Measurements from ENCODE around the gene PPP4R1.
"Not testable (repeated sequence)": the region's sequence is repeated elsewhere in the genome, so short reads cannot be mapped to it uniquely, and the experiment has no call there.

Gene PPP4R1

GRCh38 chr18:9627642-9628041 lies 13.3 kb upstream of the PPP4R1 start:
- no peak for DNase-seq

GRCh38 chr18:9619990-9620389 lies 5.6 kb upstream of the PPP4R1 start:
- no peak for DNase-seq

GRCh38 chr18:9619545-9619944 lies 5.2 kb upstream of the PPP4R1 start:
- DNase-seq, result no peak

GRCh38 chr18:9619056-9619455 lies 4.7 kb upstream of the PPP4R1 start:
- no peak for DNase-seq

- DNase-seq, result no peak
These were observed 2.7 kb upstream of the PPP4R1 start for GRCh38 chr18:9617006-9617542.

GRCh38 chr18:9616049-9616448 lies 1.7 kb upstream of the PPP4R1 start:
- no peak for DNase-seq

- DNase-seq, result no peak
These were observed 980 bp upstream of the PPP4R1 start for GRCh38 chr18:9615280-9615797.

- DNase-seq, result peak; percentile 56
These were observed 584 bp downstream of the PPP4R1 start for GRCh38 chr18:9613550-9614400.

GRCh38 chr18:9612977-9613376 lies 1.4 kb downstream of the PPP4R1 start:
- no peak for DNase-seq

GRCh38 chr18:9612215-9612830 lies 2.0 kb downstream of the PPP4R1 start:
- peak; percentile 38 for DNase-seq

GRCh38 chr18:9609190-9609589 lies 5.2 kb downstream of the PPP4R1 start:
- no peak for DNase-seq

- DNase-seq, result no peak
These were observed 5.6 kb downstream of the PPP4R1 start for GRCh38 chr18:9608728-9609127.

GRCh38 chr18:9608298-9608697 lies 6.1 kb downstream of the PPP4R1 start:
- DNase-seq, result no peak

- DNase-seq, result not testable (repeated sequence)
These were observed 7.2 kb downstream of the PPP4R1 start for GRCh38 chr18:9607111-9607510.

GRCh38 chr18:9606039-9606438 lies 8.3 kb downstream of the PPP4R1 start:
- no peak for DNase-seq

- no peak for DNase-seq
These were observed 10.0 kb downstream of the PPP4R1 start for GRCh38 chr18:9604348-9604747.

GRCh38 chr18:9599328-9599727 lies 15.0 kb downstream of the PPP4R1 start:
- no peak for DNase-seq

- DNase-seq, result no peak
These were observed 16.8 kb downstream of the PPP4R1 start for GRCh38 chr18:9597609-9598008.

GRCh38 chr18:9596843-9597526 lies 17.4 kb downstream of the PPP4R1 start:
- DNase-seq, result no peak

GRCh38 chr18:9596226-9596625 lies 18.1 kb downstream of the PPP4R1 start:
- no peak for DNase-seq

- DNase-seq, result no peak
These were observed 19.3 kb downstream of the PPP4R1 start for GRCh38 chr18:9594823-9595596.

GRCh38 chr18:9587924-9588323 lies 26.4 kb downstream of the PPP4R1 start:
- no peak for DNase-seq

GRCh38 chr18:9586814-9587213 lies 27.5 kb downstream of the PPP4R1 start:
- DNase-seq, result no peak
